Neutrophil (primary cell): Measurements from ENCODE around the gene RAI14.

ENCODE experiments used
- H3K27ac ChIP-seq: fragments of 200-600 bp; sonication (generic); 2 replicates; pipeline ENCODE4 v1.5.1; 2016; ENCODE audit warnings: mild to moderate bottlenecking, moderate library complexity
- H3K27me3 ChIP-seq: fragments of 200-600 bp; sonication (generic); 2 replicates; pipeline ENCODE4 v1.6.0; 2016; ENCODE audit warnings: mild to moderate bottlenecking
- H3K36me3 ChIP-seq: fragments of 200-600 bp; sonication (generic); 2 replicates; pipeline ENCODE4 v1.5.1; 2017
- H3K4me1 ChIP-seq, 2 experiments: fragments of 200-600 bp in 1 of 2; sonication (generic) in 1 of 2; 1 replicate in 1 of 2; 2 replicates in 1 of 2; pipeline versions ENCODE4 v1.5.1 to v1.6.1; 2013 to 2016; ENCODE audit warnings: low read depth in 1 of 2, low read length in 1 of 2, mild to moderate bottlenecking in 1 of 2, moderate library complexity in 1 of 2; ENCODE audit not compliant: control insufficient read depth in 1 of 2, insufficient read depth in 1 of 2
- H3K4me3 ChIP-seq, 2 experiments: fragments of 200-600 bp in 1 of 2; sonication (generic) in 1 of 2; 1 replicate in 1 of 2; 2 replicates in 1 of 2; pipeline ENCODE4 v1.5.1; 2013 to 2016; ENCODE audit warnings: low read depth in 1 of 2, low read length in 1 of 2, mild to moderate bottlenecking in 1 of 2, moderate library complexity in 1 of 2
- H3K9me3 ChIP-seq: fragments of 200-600 bp; sonication (generic); 2 replicates; pipeline ENCODE4 v1.5.1; 2016
- CTCF ChIP-seq: fragments of 200-600 bp; sonication (generic); IDR thresholded peaks from 2 replicates; pipeline ENCODE4 v1.5.1; 2016; ENCODE audit warnings: antibody characterized with exemption

Gene RAI14

DNA sequence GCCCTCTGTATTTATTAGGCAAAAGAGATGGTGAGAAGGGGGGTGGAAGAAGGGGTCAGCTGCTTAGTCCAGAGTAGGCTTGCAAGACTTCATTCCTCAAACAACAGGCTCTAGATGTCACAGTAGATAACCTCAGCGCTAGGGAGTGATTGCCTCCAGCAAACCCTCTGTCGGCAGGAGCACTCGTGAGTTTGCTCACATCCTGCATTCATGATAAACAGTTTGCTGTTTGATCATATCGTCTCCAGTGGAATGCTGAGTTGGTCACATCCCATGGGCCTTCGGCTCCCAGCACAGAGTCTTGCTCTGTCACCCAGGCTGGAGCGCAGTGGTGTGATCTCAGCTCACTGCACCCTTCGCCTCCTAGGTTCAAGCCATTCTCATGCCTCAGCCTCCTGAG, 186.4 kb downstream of the RAI14 start:
- Histone ChIP-seq H3K9me3 (no peaks in the 10 kb centered on the region), H3K27me3 (peaks cover 39% of the 10 kb centered on the region), H3K4me3 (no peak overlapping the region), H3K27ac (no peak overlapping the region), H3K4me1 (peaks cover 7 to 11% of the 10 kb centered on the region in 2 experiments), H3K36me3 (no peaks in the 10 kb centered on the region)
- TF ChIP-seq CTCF = no peak

DNA sequence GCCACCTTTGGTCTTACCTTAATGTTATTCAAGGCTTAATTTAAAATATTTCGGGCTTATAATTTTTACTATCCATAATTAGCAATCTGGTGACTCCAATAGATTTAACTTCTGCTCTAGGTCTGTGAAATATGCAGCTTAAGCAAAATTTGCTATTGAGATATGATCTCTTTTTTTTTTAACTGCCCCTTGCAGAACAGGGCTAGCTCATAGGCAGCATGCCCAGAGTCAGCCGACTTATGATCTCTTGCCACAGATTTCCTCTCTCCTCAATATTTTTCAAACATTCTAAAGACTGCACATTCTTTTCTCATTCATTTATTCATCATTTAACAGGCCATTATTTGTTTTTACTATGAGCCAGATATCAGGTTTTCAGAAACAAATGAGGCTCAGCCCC, 187.4 kb downstream of the RAI14 start:
- no peak overlapping the region for H3K4me3 ChIP-seq
- H3K9me3 ChIP-seq = no peaks in the 10 kb centered on the region
- no peak for TF ChIP-seq CTCF
- H3K27me3 ChIP-seq = peaks cover 29% of the 10 kb centered on the region
- no peaks in the 10 kb centered on the region for H3K36me3 ChIP-seq
- peaks cover 7 to 11% of the 10 kb centered on the region in 2 experiments for H3K4me1 ChIP-seq
- H3K27ac ChIP-seq = no peak overlapping the region

GRCh38 chr5:34844106-34844505, 188.0 kb downstream of the RAI14 start:
- no peak for TF ChIP-seq CTCF
- H3K27me3 ChIP-seq = peaks cover 23% of the 10 kb centered on the region
- no peak overlapping the region for H3K4me3 ChIP-seq
- H3K27ac ChIP-seq = no peak overlapping the region
- no peaks in the 10 kb centered on the region for H3K36me3 ChIP-seq
- H3K9me3 ChIP-seq = no peaks in the 10 kb centered on the region
- peaks cover 5 to 7% of the 10 kb centered on the region in 2 experiments for H3K4me1 ChIP-seq

DNA sequence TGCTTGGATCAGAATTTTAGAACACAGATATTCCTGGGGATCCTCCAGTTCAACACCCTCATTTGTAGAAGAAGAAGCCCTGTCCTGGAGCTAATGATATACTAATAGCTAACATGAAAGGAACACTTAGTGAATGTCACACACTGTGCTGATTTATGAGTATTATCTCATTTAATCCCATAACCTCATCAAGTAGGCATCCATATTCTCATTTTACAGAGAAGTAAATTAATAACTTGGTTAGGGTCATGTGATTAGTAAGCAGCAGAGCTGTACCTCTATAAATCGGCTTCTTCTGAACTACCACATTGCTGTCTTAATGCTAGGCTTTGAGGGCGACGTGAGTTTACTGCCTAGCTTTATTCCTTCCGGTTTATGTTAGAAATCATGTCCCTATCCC, 188.9 kb downstream of the RAI14 start:
- no peak overlapping the region for H3K27ac ChIP-seq
- no peak for TF ChIP-seq CTCF

GRCh38 chr5:34847056-34847455, 190.9 kb downstream of the RAI14 start:
- Histone ChIP-seq H3K27ac (no peak overlapping the region), H3K27me3 (no peaks in the 10 kb centered on the region), H3K4me1 (no peaks in the 10 kb centered on the region), H3K36me3 (no peaks in the 10 kb centered on the region), H3K4me3 (no peak overlapping the region), H3K9me3 (no peaks in the 10 kb centered on the region)
- TF ChIP-seq CTCF = no peak

More for the DNA sequence above, 188.9 kb downstream of the RAI14 start:
- Histone ChIP-seq H3K9me3 (no peaks in the 10 kb centered on the region), H3K36me3 (no peaks in the 10 kb centered on the region), H3K4me1 (no peaks in the 10 kb centered on the region), H3K27me3 (peaks cover 14% of the 10 kb centered on the region), H3K4me3 (no peak overlapping the region)

GRCh38 chr5:34847552-34847951, 191.4 kb downstream of the RAI14 start:
- H3K36me3 ChIP-seq = no peaks in the 10 kb centered on the region
- no peak overlapping the region for H3K27ac ChIP-seq
- H3K27me3 ChIP-seq = no peaks in the 10 kb centered on the region
- no peaks in the 10 kb centered on the region for H3K4me1 ChIP-seq
- H3K9me3 ChIP-seq = no peaks in the 10 kb centered on the region
- no peak for TF ChIP-seq CTCF
- no peak overlapping the region for H3K4me3 ChIP-seq
